ENCODE results near the gene EGFL7.

EGFL7 gene

DNA sequence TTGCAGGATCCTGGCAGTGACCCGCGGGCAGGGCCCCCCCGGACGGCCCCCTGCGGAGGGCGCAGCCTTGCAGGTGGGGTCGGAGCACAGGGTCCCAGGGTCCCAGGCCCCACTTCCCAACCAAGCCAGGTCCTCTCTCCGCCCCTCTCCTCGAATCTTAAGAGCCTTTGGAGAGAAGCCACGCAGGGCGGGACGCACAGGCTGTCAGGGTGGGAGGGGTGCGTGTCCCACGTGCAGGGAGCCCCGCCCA, 18.4 kb upstream of the EGFL7 start:
- DNase-seq (ENCODE audit: low spot score), result no peak

- peak; percentile 96 for DNase-seq (ENCODE audit: low spot score)
Measured at GRCh38 chr9:136644593-136645351, 17.9 kb upstream of the EGFL7 start.

DNA sequence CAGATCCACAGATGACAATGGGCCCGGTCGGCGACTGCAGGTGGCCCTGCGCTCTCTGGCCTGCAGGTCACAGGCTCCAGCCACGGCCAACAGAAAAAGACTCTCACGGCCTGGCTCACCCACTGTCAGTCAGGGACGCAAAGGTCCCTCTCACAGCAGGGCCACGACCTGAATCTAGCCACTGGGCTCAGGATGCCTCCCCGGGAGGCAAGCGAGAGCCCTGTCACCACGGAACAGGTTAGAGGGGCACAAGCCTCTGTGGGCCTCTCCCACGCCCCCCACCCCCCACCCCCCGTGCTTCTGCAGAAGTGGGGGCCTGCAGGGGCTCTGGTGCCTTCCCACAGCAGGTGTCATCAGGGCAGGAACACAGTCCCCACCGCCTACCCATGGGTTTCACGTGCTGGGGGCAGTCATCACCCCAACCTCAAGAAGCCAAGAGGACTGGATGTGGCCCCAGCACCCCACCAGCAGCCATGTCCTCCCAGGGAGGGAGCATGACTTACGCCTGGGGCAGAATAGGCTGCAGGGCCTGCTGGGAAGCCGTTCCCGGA, 17.3 kb upstream of the EGFL7 start:
- DNase-seq (ENCODE audit: low spot score), result no peak

DNA sequence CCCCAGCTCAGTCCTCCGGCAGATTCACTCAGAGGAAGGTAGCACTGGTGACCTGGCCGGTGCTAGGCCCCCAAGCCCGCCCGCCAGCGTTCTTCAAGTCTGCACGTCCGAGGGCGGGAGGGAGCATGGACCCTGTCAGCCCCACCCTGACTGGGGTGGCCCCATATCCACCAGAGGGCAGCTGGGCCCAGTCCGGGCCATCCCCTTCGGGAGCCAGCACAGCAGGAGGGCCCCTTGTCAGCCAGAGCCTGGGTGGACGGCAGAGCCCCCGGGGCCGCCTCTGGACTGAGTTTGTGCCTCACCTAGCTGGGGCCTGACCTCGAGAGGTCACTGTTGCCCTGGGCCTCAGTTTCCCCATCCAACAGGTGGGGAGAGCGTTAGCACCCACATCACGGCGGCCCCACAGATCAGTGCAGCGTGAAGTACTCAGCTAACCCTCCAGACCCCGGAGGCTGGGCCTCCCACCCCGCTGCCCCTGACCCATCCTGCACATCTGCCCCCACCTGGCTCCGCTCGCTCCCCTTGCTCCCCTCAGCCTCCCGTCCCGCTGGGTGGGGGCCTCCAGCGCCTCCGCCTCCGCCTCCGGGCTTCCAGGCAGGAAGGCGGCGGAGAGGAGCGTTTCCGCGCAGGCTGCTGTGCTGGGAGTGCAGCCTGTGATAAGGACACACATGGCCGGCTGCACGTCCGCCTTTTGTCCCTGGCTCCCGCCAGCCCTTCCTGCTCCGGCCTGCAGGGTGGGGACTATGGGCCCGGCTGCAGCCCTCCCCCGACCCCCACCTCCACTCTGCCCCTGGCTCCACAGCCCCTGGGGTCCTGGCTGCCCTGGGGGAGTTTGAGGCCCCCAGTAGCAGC, 16.6 kb upstream of the EGFL7 start:
- DNase-seq (ENCODE audit: low spot score), result no peak

GRCh38 chr9:136646827-136647711, 15.6 kb upstream of the EGFL7 start:
- DNase-seq (ENCODE audit: low spot score), result no peak

GRCh38 chr9:136648751-136649150, 14.0 kb upstream of the EGFL7 start:
- no peak for DNase-seq (ENCODE audit: low spot score)

DNA sequence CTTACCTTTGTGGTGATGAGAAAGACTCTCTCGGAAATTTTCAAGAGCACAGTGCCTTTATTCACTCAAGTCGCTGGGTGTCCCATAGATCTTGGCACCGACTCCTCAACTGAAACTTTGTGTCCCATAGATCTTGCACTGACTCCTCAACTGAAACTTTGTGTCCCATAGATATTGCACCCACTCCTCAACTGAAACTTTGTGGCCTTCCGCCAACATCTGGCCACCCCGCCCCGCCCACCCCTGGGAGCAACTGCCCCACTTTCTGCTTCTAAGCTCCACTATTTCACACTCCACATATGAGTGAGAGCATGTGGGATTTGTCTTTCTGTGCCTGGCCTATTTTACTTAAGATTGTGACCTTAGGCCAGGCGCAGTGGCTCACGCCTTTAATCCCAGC, 12.7 kb upstream of the EGFL7 start:
- no peak for DNase-seq (ENCODE audit: low spot score)

GRCh38 chr9:136650648-136651047, 12.1 kb upstream of the EGFL7 start:
- no peak for DNase-seq (ENCODE audit: low spot score)

DNA sequence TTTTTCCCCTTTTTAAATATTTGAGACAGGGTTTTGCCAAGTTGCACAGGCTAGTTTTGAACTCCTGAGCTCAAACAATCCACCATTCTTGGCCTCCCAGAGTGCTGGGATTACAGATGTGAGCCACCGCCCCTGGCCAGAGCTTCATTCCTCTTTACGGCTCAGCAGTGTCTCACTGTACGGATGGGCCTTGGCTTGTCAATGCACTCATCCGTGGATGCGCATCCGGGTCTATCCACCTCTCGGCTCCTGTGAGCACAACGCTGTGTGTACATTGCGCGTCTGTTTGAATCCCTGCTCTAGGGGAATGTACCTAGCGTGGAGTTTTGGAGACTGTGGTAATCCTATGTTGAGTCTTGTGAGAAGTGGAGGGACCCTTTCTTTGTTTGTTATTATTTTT, 10.9 kb upstream of the EGFL7 start:
- DNase-seq (ENCODE audit: low spot score), result no peak

DNA sequence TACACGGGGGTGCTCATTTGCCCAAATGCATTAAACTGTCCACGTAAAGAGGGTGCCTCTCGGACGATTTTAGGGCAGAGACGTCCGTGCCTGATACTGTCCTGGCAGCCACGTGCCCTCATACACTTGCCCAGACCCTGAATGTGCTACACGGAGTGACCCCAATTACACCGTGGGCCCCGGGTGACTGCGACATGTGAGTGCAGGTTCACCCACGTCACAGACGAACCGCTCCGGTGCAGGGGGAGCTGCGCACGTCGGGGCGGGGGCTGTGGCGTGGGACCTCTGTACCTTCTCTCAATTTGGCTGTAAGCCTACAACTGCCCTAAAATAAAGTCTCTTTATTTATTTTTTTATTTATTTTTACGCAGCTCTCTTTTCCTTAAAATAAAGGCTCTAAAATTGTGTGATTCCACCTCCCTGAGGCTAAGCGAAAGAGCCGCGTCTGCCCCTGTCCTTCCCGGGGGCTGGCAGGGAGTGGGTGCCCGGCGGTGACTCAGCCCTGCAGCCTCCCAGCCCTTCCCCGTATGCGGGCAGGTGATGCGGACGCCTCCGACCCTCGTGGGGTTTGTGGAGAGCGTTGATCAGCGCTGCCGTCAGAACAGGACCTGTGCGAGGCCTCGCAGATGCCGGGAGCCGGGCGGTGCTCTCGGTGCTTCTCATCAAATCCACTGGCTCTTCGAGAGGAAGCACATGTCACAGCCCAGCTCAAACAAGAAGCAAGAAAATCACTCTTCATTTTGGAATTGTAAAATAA, 9.2 kb upstream of the EGFL7 start:
- no peak for DNase-seq (ENCODE audit: low spot score)

GRCh38 chr9:136654820-136655535, 7.7 kb upstream of the EGFL7 start:
- no peak for DNase-seq (ENCODE audit: low spot score)

GRCh38 chr9:136655536-136656182, 7.1 kb upstream of the EGFL7 start:
- DNase-seq (ENCODE audit: low spot score), result no peak

- DNase-seq (ENCODE audit: low spot score), result no peak
Measured at GRCh38 chr9:136656183-136656738, 6.5 kb upstream of the EGFL7 start.

- DNase-seq (ENCODE audit: low spot score), result no peak
Measured at GRCh38 chr9:136656795-136657611, 5.7 kb upstream of the EGFL7 start.

DNA sequence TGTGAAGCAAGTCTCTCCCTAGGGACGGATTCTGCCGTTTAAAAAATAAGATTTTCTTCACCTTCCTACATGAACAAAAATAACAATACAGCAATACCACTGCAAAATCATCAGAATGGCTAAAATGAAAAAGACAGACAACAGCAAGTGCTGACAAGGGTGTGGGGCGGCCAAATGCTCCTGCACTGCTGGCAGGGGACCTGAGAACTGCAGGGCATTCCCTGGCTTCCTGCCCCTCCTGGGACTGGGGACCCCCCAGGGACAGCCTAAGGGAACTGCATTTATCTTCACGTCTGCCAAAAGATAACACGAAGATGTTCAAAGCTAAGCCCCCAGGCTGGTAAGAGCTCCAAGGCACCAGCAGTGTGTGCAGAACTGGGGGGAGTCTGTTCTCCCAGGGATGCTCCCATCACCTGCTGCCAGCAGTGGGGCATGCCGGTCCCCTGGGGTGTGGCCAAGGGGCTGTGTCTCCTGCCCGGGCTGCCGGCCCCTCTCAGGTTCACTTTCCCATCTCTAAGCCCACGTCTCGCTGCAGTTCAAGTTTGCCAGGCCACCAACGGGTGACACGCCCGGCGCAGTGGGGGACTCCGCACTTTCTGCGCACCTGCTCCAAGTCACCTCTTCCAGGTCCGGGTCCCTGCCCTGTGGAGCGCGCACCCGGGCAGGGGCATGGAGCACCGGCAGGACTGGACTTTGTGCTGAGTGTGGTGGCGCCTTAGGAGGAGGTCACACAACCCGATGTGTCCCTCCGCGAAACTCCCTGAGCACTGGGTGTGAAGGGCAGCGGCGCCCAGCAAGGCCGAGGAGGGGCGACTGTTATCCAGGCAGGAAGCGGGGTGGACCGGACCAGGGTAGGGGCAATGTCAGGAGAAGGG, 4.5 kb upstream of the EGFL7 start:
- DNase-seq (ENCODE audit: low spot score), result no peak

DNA sequence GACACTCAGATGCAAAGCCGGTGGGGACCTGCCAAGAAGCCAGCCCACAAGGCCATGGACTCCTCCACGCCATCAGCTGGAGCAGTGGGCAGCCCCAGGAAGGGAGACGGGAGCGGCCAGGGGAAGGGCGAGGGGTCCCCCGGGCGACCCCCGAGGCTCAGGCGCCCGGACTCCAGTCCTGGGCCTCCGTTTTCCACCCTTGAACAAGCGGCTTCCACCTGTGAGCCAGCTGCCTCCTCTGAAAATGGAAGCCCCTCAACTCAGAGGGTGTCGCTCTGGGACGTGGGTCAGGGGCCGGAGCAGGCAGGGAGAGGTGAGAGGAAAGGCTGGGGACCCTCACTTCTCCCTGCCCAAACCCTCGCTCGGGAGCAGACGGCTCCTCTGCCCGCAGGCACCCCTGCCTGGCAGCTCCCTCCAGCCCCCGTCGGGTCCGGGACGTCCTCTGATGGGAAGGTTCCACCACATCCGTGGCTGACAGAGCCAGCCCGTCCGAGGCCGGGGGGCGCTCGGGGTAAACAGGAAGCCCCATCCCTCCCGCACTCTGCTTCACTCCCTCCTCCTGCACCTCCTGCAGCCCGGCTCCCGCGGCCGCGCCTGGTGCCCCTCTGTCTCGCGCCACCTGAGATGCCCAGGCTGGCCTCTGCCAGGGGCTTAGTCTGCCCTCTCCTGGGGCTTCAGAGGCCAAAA, 3.7 kb upstream of the EGFL7 start:
- DNase-seq (ENCODE audit: low spot score), result no peak
